ENCODE results near the gene CLCN7. TPM values are rescaled to one million over a fixed set of nuclear protein-coding genes. Genes with fewer than 3 reads are reported as not detected.

The CLCN7 gene
- polyA plus RNA-seq, 1 experiment = 36.4 TPM

GRCh38 chr16:1453316-1453715 lies 21.5 kb downstream of the CLCN7 start:
- TF ChIP-seq CTCF (IDR thresholded peaks at IDR 0.05; ENCODE audit: insufficient read depth, low read depth, low read length) = no peak
- Histone ChIP-seq H3K27me3 (ENCODE audit: control insufficient read depth, insufficient read depth, low read length) (no peaks in the 10 kb centered on the region), H3K4me3 (ENCODE audit: low read depth, low read length) (no peak overlapping the region), H3K36me3 (ENCODE audit: control insufficient read depth, insufficient read depth, low read length) (peaks cover 33% of the 10 kb centered on the region)
- DNase-seq (ENCODE audit: low read depth) = no peak
- ChIA-PET POLR2A (no interaction called here), CTCF (no interaction called here)

DNA sequence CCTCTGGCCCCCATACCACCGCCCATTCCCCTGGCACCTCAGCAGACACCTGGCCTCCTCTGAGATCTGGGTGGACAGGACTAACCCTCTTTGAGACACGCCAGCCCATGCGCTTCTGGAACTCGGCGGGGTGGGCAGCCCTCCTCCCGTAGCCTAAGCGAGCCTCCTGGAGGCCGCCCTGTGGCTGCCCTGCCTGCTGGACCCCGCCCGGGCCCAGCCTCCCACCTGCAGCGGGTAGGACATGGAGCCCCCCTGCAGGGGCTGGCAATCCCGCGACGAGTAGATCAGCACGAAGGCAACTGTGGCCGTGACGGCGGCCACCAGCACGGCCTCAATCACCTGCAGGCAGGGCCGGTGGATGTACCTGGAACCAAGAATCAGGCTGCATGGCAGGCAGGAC lies 22.3 kb downstream of the CLCN7 start:
- ChIA-PET POLR2A (no interaction called here), CTCF (interaction anchor here (0.6 kb wide), 1 partner anchor 27 kb away, joined by 3 read pairs; no protein-coding TSS in a partner anchor)
- DNase-seq (ENCODE audit: low read depth) = no peak
- Histone ChIP-seq H3K4me3 (ENCODE audit: low read depth, low read length) (no peak overlapping the region), H3K27me3 (ENCODE audit: control insufficient read depth, insufficient read depth, low read length) (no peaks in the 10 kb centered on the region), H3K36me3 (ENCODE audit: control insufficient read depth, insufficient read depth, low read length) (peaks cover 32% of the 10 kb centered on the region)
- TF ChIP-seq CTCF (IDR thresholded peaks at IDR 0.05; ENCODE audit: insufficient read depth, low read depth, low read length) = no peak

DNA sequence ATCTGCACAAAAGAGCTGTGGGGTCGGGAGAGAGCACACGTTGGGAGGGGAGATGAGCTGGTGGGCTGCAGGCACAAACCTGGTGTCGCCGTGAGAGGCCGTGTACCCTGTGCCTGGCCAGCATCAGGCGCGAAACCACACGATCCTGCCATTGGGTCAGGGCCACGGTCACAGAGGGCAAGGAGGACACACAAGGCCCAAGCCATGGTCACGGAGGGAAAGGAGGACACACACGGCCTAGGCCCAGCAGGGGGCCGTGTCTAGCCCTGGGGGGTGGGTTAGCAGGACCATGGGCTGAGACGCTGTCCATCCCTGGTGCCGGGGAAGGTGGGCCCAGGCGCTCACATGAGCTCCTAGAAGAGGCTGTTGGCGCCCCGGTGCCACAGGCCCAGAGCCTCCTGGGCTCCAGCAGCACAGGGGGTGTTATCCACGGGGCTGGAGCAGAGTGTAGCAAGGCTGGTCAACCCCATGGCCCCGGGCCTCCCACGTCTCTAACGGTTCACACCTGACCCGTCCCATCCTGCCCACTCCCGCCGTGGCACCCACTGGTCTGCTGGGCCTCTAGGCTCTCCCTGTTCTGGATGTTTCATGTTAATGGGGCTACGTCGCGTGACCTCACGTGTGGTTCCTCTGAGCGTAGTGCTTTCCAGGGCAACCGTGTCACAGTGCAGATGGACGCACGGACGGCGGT lies 23.0 kb downstream of the CLCN7 start:
- CTCF ChIA-PET = no interaction called here
- TF ChIP-seq CTCF (IDR thresholded peaks at IDR 0.05; ENCODE audit: insufficient read depth, low read depth, low read length) = no peak
- DNase-seq (ENCODE audit: low read depth) = no peak
- no peak overlapping the region for H3K4me3 ChIP-seq (ENCODE audit: low read depth, low read length)
- POLR2A ChIA-PET = no interaction called here
- H3K27me3 ChIP-seq (ENCODE audit: control insufficient read depth, insufficient read depth, low read length) = no peaks in the 10 kb centered on the region
- peaks cover 32% of the 10 kb centered on the region for H3K36me3 ChIP-seq (ENCODE audit: control insufficient read depth, insufficient read depth, low read length)

DNA sequence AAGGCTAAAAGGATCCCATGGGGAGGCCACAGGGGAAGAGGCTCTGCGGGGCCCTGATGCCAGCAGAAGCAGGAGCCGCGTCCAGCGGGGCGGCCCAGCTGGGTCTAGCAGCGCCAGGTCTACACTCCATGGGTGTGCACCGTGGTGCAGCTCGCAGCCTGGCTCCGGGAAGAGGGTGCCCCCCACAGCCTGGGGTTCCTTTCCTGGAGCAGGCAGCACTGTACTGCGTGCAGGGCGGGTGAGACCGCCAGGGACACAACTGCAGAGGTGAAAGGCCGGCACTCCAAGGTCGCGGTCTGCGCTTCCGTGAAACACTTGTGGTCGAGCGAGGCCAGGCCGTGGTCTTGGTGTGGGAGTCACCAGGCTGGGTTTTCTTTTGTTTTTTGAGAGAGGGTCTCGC lies 24.0 kb downstream of the CLCN7 start:
- ChIA-PET POLR2A (no interaction called here), CTCF (no interaction called here)
- no peak for DNase-seq (ENCODE audit: low read depth)
- no peak for TF ChIP-seq CTCF (IDR thresholded peaks at IDR 0.05; ENCODE audit: insufficient read depth, low read depth, low read length)
- Histone ChIP-seq H3K4me3 (ENCODE audit: low read depth, low read length) (no peak overlapping the region), H3K27me3 (ENCODE audit: control insufficient read depth, insufficient read depth, low read length) (no peaks in the 10 kb centered on the region), H3K36me3 (ENCODE audit: control insufficient read depth, insufficient read depth, low read length) (peaks cover 32% of the 10 kb centered on the region)

- CTCF ChIA-PET = no interaction called here
These were observed 24.6 kb downstream of the CLCN7 start for GRCh38 chr16:1450218-1450617.

More at GRCh38 chr16:1450218-1450617, 24.6 kb downstream of the CLCN7 start:
- H3K27me3 ChIP-seq (ENCODE audit: control insufficient read depth, insufficient read depth, low read length) = no peaks in the 10 kb centered on the region
- POLR2A ChIA-PET = no interaction called here
- no peak for TF ChIP-seq CTCF (IDR thresholded peaks at IDR 0.05; ENCODE audit: insufficient read depth, low read depth, low read length)
- peaks cover 31% of the 10 kb centered on the region for H3K36me3 ChIP-seq (ENCODE audit: control insufficient read depth, insufficient read depth, low read length)
- H3K4me3 ChIP-seq (ENCODE audit: low read depth, low read length) = no peak overlapping the region
- DNase-seq (ENCODE audit: low read depth) = no peak
